Heart right ventricle (tissue), 16 donors: ENCODE results near the gene FAM110A. TPM values are rescaled to one million over a fixed set of nuclear protein-coding genes. Genes with fewer than 3 reads are reported as not detected.
A peak's percentile ranks its signal among the peaks of the same experiment; 100 is the strongest.

Experiments
- ATAC-seq, 8 donors: fragments of 200-7000 bp; cut with Tn5 transposase; one replicate each; pipeline ENCODE4 v1.9.1; 2020; ENCODE audit warnings: mild to moderate bottlenecking in 8 of 8, moderate library complexity in 8 of 8, moderate number of reproducible peaks in 1 of 8
- DNase-seq, 2 donors: peaks; one replicate each; pipeline ENCODE4 v3.0.0-alpha.2; 2020
- H3K27ac ChIP-seq, 10 donors: fragments of 200-600 bp; sonication (generic) in 2 of 10; one replicate each; pipeline versions ENCODE4 v1.5.0 to v1.8.0; 2020 to 2022; ENCODE audit warnings: mild to moderate bottlenecking in 3 of 10
- H3K27me3 ChIP-seq, 7 donors: fragments of 200-600 bp; one replicate each; pipeline ENCODE4 v1.8.0; 2021 to 2022; ENCODE audit warnings: mild to moderate bottlenecking in 2 of 7
- H3K36me3 ChIP-seq, 9 donors: fragments of 200-600 bp; sonication (generic) in 1 of 9; one replicate each; pipeline versions ENCODE4 v1.5.0 to v1.8.0; 2020 to 2022; ENCODE audit warnings: mild to moderate bottlenecking in 2 of 9
- H3K4me1 ChIP-seq, 9 donors: fragments of 200-600 bp; sonication (generic) in 1 of 9; one replicate each; pipeline versions ENCODE4 v1.5.0 to v1.8.0; 2020 to 2022; ENCODE audit warnings: mild to moderate bottlenecking in 4 of 9
- H3K4me3 ChIP-seq, 10 donors: fragments of 200-600 bp; sonication (generic) in 2 of 10; one replicate each; pipeline versions ENCODE4 v1.5.0 to v1.8.0; 2020 to 2022; ENCODE audit warnings: mild to moderate bottlenecking in 7 of 10, moderate library complexity in 2 of 10
- H3K9me3 ChIP-seq, 11 donors: fragments of 200-600 bp in 10 of 11; sonication (generic) in 2 of 11; one replicate each; pipeline versions ENCODE4 v1.5.0 to v1.8.0; 2013 to 2022; ENCODE audit warnings: mild to moderate bottlenecking in 2 of 11, control low read depth in 1 of 11, moderate library complexity in 1 of 11
- CTCF ChIP-seq, 9 donors: fragments of 200-600 bp; sonication (generic) in 2 of 9; IDR thresholded peaks; one replicate each; pipeline versions ENCODE4 v1.5.0 to v1.8.0; 2021 to 2022; ENCODE audit warnings: antibody characterized with exemption in 9 of 9, mild to moderate bottlenecking in 5 of 9, moderate library complexity in 1 of 9
- WGBS, 2 donors: extraction: QIAGEN DNeasy Blood & Tissue Kit; methylation state at CpG; one replicate each; pipeline ENCODE4 v1.1.7; 2013; ENCODE audit warnings: inconsistent platforms in 1 of 2; 5-methylcytosine and 5-hydroxymethylcytosine counted together
- intact Hi-C, 10 donors: fragments of 100-400 bp; cut with DNase I; formaldehyde crosslinking; loops; one replicate each; pipeline versions ENCODE4 v1.11.1 to v1.14.2; 2022
- polyA plus RNA-seq, 2 donors: library from polyadenylated mRNA; stranded (reverse); fragments of 200-250 nt; gene quantifications; one replicate each; pipeline ENCODE4 v1.2.3, GENCODE V29; 2013
- total RNA-seq, 10 donors: library from RNA; stranded (reverse); fragmentation: NEBNext Ultra II Directional in 3 of 10; extraction: Animal tissue kit (Norgen Biotek cat#: 25700) in 3 of 10; gene quantifications; one replicate each; pipeline versions ENCODE4 v1.2.1 to v1.2.4, GENCODE V29; 2021 to 2023
- donor health status: Arrhythmogenic right ventricular cardiomyopathy.
- donor health status: ischemic (EF 13 %, LVEDD 7.1; RV severe dilation, severe dysfunction).
- donor health status: healthy with polysubstance abuse.
- donor health status: DM: no; HTN: yes; CAD: no.
- donor health status: DM: no; HTN: no; CAD: no.
- donor health status: ischemic (EF 25% LVEDD 6.9; RV normal size, moderate dysfunction).
- donor health status: ischemic (EF 25% LVEDD 5.7; RV mildly dilated, moderate dysfunction).
- donor health status: healthy.
- donor health status: DM: yes; HTN: yes; CAD: no.
- donor health status: Ischemic cardiomyopathy.
- donor health status: ischemic (EF 35%, LVEDD 5.7; RV mildly dilated, moderate dysfunction).
- donor health status: nonischemic (EF 11% LVEDD 7.7; RV severe dilation, severe dysfunction).
- donor health status: DM: yes; HTN: yes; CAD: no.
- donor health status: PGD.
- donor health status: ischemic (EF 29% LVEDD 5.4; RV normal size, mild dysfunction).
- donor health status: nonischemic (EF 23%, LVEDD 6.1; RV moderate dilation, normal function).

Gene FAM110A
- total and polyA plus RNA-seq, 12 donors = 0.99 to 5.9 (median 2.1) TPM

- ATAC-seq (no peak), DNase-seq (no peak)
- TF ChIP-seq CTCF (IDR thresholded peaks at IDR 0.05) = no peak
- intact Hi-C loops = no loop called here
- H3K27me3 ChIP-seq = no peaks in the 10 kb centered on the region
- 92 to 97% methylated on average over 4 of the region's 4 CpGs for WGBS, 2 donors
- H3K9me3 ChIP-seq = no peaks in the 10 kb centered on the region
- H3K4me1 ChIP-seq = peaks cover 0 to 14% (median 0%) of the 10 kb centered on the region in 9 donors
- H3K27ac ChIP-seq = no peak overlapping the region
- no peak overlapping the region for H3K4me3 ChIP-seq
- peaks cover 0 to 5% (median 0%) of the 10 kb centered on the region in 9 donors for H3K36me3 ChIP-seq
Observed at GRCh38 chr20:853406-853996, 20.0 kb downstream of the FAM110A start.

DNA sequence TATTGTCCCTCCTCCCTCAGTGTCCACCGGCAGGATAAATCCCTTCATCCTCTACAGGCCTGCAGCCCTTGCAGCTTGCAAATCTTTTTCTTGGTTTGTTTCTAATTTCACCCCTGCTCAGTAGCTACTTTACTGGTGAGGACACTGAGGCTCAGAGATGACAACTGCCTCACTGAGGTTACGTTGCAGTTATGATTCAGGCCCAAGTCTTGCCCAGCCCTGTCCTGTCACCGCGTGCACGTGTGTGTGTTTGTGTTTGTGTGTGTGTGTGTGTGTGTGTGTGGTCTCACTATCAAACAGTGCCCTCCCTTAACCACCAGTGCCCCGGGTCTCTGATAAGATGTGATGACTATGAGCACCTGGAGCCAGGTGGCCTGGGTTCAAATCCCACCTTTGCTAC, 21.1 kb downstream of the FAM110A start:
- DNase-seq (no peak), ATAC-seq (no peak)
- H3K4me1 ChIP-seq = peaks cover 0 to 18% (median 0%) of the 10 kb centered on the region in 9 donors
- H3K36me3 ChIP-seq = peaks cover 0 to 5% (median 0%) of the 10 kb centered on the region in 9 donors
- intact Hi-C loops = no loop called here
- H3K4me3 ChIP-seq = no peak overlapping the region
- H3K27me3 ChIP-seq = no peaks in the 10 kb centered on the region
- TF ChIP-seq CTCF (IDR thresholded peaks at IDR 0.05) = no peak
- WGBS, 2 donors = 74 to 78% methylated on average over 6 of the region's 6 CpGs
- no peaks in the 10 kb centered on the region for H3K9me3 ChIP-seq
- no peak overlapping the region for H3K27ac ChIP-seq

- H3K27ac ChIP-seq = no peak overlapping the region
- H3K27me3 ChIP-seq = no peaks in the 10 kb centered on the region
- WGBS, 2 donors = 63 to 80% methylated on average over 11 of the region's 11 CpGs
- peaks cover 0 to 5% (median 0%) of the 10 kb centered on the region in 9 donors for H3K36me3 ChIP-seq
- ATAC-seq (no peak), DNase-seq (no peak)
- no peak for TF ChIP-seq CTCF (IDR thresholded peaks at IDR 0.05)
- intact Hi-C loops = no loop called here
- H3K4me3 ChIP-seq = no peak overlapping the region
- no peaks in the 10 kb centered on the region for H3K9me3 ChIP-seq
- peaks cover 0 to 24% (median 0%) of the 10 kb centered on the region in 9 donors for H3K4me1 ChIP-seq
Observed at GRCh38 chr20:855466-856360, 22.2 kb downstream of the FAM110A start.

GRCh38 chr20:856361-856775, 22.9 kb downstream of the FAM110A start:
- ATAC-seq = peak in 2 of 8 donors; percentile 8 to 35

More at GRCh38 chr20:856361-856775, 22.9 kb downstream of the FAM110A start:
- Histone ChIP-seq H3K27me3 (no peaks in the 10 kb centered on the region), H3K9me3 (no peaks in the 10 kb centered on the region), H3K36me3 (peaks cover 0 to 5% (median 0%) of the 10 kb centered on the region in 9 donors), H3K4me3 (no peak overlapping the region), H3K4me1 (peaks cover 0 to 24% (median 0%) of the 10 kb centered on the region in 9 donors), H3K27ac (no peak overlapping the region)
- 57 to 76% methylated on average over 12 of the region's 12 CpGs for WGBS, 2 donors
- DNase-seq = no peak
- TF ChIP-seq CTCF (IDR thresholded peaks at IDR 0.05) = no peak
- intact Hi-C loops = no loop called here
